K562 (cell line): ENCODE measurements around the gene STX18. TPM values are rescaled to one million over a fixed set of nuclear protein-coding genes. Genes with fewer than 3 reads are reported as not detected.

Source experiments
- ATAC-seq: fragments of 200-7000 bp; cut with Tn5 transposase; 3 replicates; pipeline ENCODE4 v1.9.1; 2020; ENCODE audit warnings: moderate library complexity
- BruUV-seq: library from RNA; stranded (reverse); fragments of 400-500 nt; replicated peaks from 2 replicates; lab custom pipeline; 2021; lab: Mats Ljungman, UMichigan
- CTCF ChIA-PET: fragments of 300-600 bp; formaldehyde crosslinking; extraction: SDS; loops from one replicate; lab custom pipeline; 2021; ENCODE audit warnings: low intra/inter-chr PET ratio; lab: Yijun Ruan, JAX
- POLR2A ChIA-PET: fragments of 300-600, 350-650 bp; sonication (Branson Sonifier 250); formaldehyde crosslinking; extraction: SDS; loops from one replicate; lab custom pipeline; 2021; ENCODE audit warnings: antibody characterized with exemption, inconsistent platforms; lab: Yijun Ruan, JAX
- DNase-seq, 4 experiments: peaks; one replicate each; pipeline versions ENCODE4 v3.0.0 to v3.0.0-alpha.2; 2011 to 2018; ENCODE audit warnings: low spot score in 3 of 4, mixed read lengths in 3 of 4; ENCODE audit errors: extremely low read depth in 1 of 4
- FAIRE-seq: peaks from 2 replicates; lab custom pipeline; 2011; peaks lifted over from hg19 to GRCh38; lab: Jason Lieb, UNC
- H2AFZ ChIP-seq: 2 replicates; pipeline ENCODE4 v1.6.0; 2011; ENCODE audit warnings: low read depth, low read length, control low read depth, inconsistent platforms
- H3K27ac ChIP-seq: fragments of 200-600 bp; 3 replicates; pipeline ENCODE4 v1.8.0; 2011; ENCODE audit warnings: low read depth, mild to moderate bottlenecking, control low read depth, inconsistent platforms, low read length, moderate library complexity, mixed read lengths; ENCODE audit errors: extremely low read depth
- H3K27me3 ChIP-seq, 2 experiments: fragments of 300-600 bp in 1 of 2; 2 replicates in 1 of 2; 3 replicates in 1 of 2; pipeline versions ENCODE4 v1.6.0 to v1.8.0; 2011; ENCODE audit warnings: inconsistent platforms in 2 of 2, low read length in 2 of 2, mild to moderate bottlenecking in 1 of 2, mixed read lengths in 1 of 2, moderate library complexity in 1 of 2; ENCODE audit not compliant: control insufficient read depth in 2 of 2, insufficient read depth in 2 of 2
- H3K36me3 ChIP-seq: fragments of 300-600 bp; 3 replicates; pipeline ENCODE4 v1.8.0; 2011; ENCODE audit warnings: mild to moderate bottlenecking, low read length, inconsistent platforms; ENCODE audit not compliant: control insufficient read depth, insufficient read depth
- H3K4me1 ChIP-seq, 2 experiments: fragments of 200-600 bp in 1 of 2; replicated peaks in 1 of 2; 2 replicates in 1 of 2; 3 replicates in 1 of 2; pipeline versions ENCODE4 v1.5.1 to v1.8.0; 2011; ENCODE audit warnings: inconsistent platforms in 2 of 2, low read length in 2 of 2, mild to moderate bottlenecking in 1 of 2, mixed read lengths in 1 of 2, moderate library complexity in 1 of 2; ENCODE audit not compliant: control insufficient read depth in 2 of 2, insufficient read depth in 2 of 2
- H3K4me2 ChIP-seq: 2 replicates; pipeline ENCODE4 v1.6.1; 2011; ENCODE audit warnings: low read length, control low read depth, inconsistent platforms, mixed read lengths; ENCODE audit not compliant: insufficient read depth
- H3K4me3 ChIP-seq: fragments of 200-600 bp; sonication (generic), shearing (Covaris generic); 2 replicates; pipeline ENCODE4 v1.5.1; 2016; ENCODE audit warnings: control low read depth, inconsistent platforms
- H3K79me2 ChIP-seq: fragments of 200-600 bp; 3 replicates; pipeline ENCODE4 v1.8.0; 2011; ENCODE audit warnings: low read length, inconsistent platforms; ENCODE audit not compliant: control insufficient read depth, insufficient read depth
- H3K9ac ChIP-seq, 2 experiments: 2 replicates each; pipeline versions ENCODE4 v1.6.0 to v1.6.1; 2011; ENCODE audit warnings: low read depth in 2 of 2, low read length in 2 of 2, control low read depth in 1 of 2, inconsistent platforms in 1 of 2, mild to moderate bottlenecking in 1 of 2, mixed read lengths in 1 of 2; ENCODE audit not compliant: insufficient read depth in 1 of 2
- H3K9me1 ChIP-seq: one replicate; pipeline ENCODE4 v1.6.0; 2011; ENCODE audit warnings: inconsistent platforms, mild to moderate bottlenecking, low read length, moderate library complexity; ENCODE audit not compliant: control insufficient read depth, insufficient read depth
- H3K9me3 ChIP-seq: replicated peaks from 2 replicates; pipeline ENCODE4 v1.5.1; 2011; ENCODE audit warnings: low read depth, low read length, inconsistent platforms; ENCODE audit not compliant: control insufficient read depth, insufficient read depth
- H4K20me1 ChIP-seq: replicated peaks from 2 replicates; pipeline ENCODE4 v1.6.1; 2011; ENCODE audit warnings: low read length, inconsistent platforms, mixed read lengths; ENCODE audit not compliant: control insufficient read depth, insufficient read depth
- AFF1 ChIP-seq, 2 experiments: fragments of 450-650 bp; IDR thresholded peaks; 2 replicates each; pipeline ENCODE4 v1.6.1; 2018; ENCODE audit warnings: mild to moderate bottlenecking in 2 of 2, low read depth in 1 of 2; ENCODE audit not compliant: partially characterized antibody in 2 of 2
- DEAF1 ChIP-seq: fragments of 450-650 bp; formaldehyde crosslinking; IDR thresholded peaks from 2 replicates; pipeline ENCODE4 v1.4.0; 2020; ENCODE audit warnings: mild to moderate bottlenecking, moderate library complexity
- MITF ChIP-seq: IDR thresholded peaks from 2 replicates; pipeline ENCODE4 v1.6.1; 2014; ENCODE audit warnings: antibody characterized with exemption
- MNT ChIP-seq, 2 experiments: fragments of 450-650 bp; conservative IDR thresholded peaks; 2 replicates each; pipeline ENCODE4 v1.6.1; 2017; ENCODE audit warnings: mild to moderate bottlenecking in 2 of 2, moderate library complexity in 2 of 2
- MTA2 ChIP-seq: fragments of 450-650 bp; IDR thresholded peaks from 2 replicates; pipeline ENCODE4 v1.6.1; 2016; ENCODE audit warnings: low read depth
- SIX5 ChIP-seq, 2 experiments: IDR thresholded peaks; 2 replicates each; pipeline ENCODE4 v1.6.1; 2011; ENCODE audit warnings: low read length in 2 of 2, borderline replicate concordance in 1 of 2, low read depth in 1 of 2, mild to moderate bottlenecking in 1 of 2, moderate library complexity in 1 of 2; ENCODE audit not compliant: insufficient read depth in 1 of 2
- TOE1 ChIP-seq, 2 experiments: fragments of 450-650 bp in 1 of 2; sonication (generic) in 1 of 2; formaldehyde crosslinking in 1 of 2; IDR thresholded peaks; 2 replicates each; pipeline versions ENCODE4 v1.7.1 to v1.8.0; 2016 to 2022; ENCODE audit warnings: borderline replicate concordance in 2 of 2, mild to moderate bottlenecking in 2 of 2, antibody characterized with exemption in 1 of 2, inconsistent platforms in 1 of 2, low read depth in 1 of 2, missing genetic modification reagents in 1 of 2, moderate library complexity in 1 of 2
- ZNF77 ChIP-seq: fragments of 250-450 bp; sonication (Bioruptor Pico); IDR thresholded peaks from 2 replicates; pipeline ENCODE4 v1.5.0; 2020
- WGBS: fragments of 100-300 bp; shearing (Covaris generic); methylation state at CpG from one replicate; pipeline ENCODE4 v1.1.6; 2016; ENCODE audit warnings: low coverage, mixed read lengths; ENCODE audit not compliant: insufficient coverage; ENCODE audit errors: missing lambda C conversion rate; 5-methylcytosine and 5-hydroxymethylcytosine counted together
- in situ Hi-C: fragments of 300-500 bp; cut with MboI; formaldehyde crosslinking; loops from 4 replicates; pipeline ENCODE4 v1.15.0; 2018; ENCODE audit warnings: inconsistent platforms, mixed read lengths
- intact Hi-C: fragments of 100-400 bp; cut with micrococcal nuclease; formaldehyde crosslinking; loops from 2 replicates; pipeline ENCODE4 v1.14.2; 2022
- polyA plus RNA-seq, 8 experiments: library from polyadenylated mRNA; depleted of rRNA in 4 of 8; stranded (reverse) in 5 of 8; unstranded in 3 of 8; fragments of >200 nt; fragmentation: Nextera tagmentation in 2 of 8; fragmentation: Illumina TruSeq in 1 of 8; extraction: Ambion mirVana in 2 of 8; extraction: Trizol in 1 of 8; gene quantifications; 2 replicates each; pipeline versions ENCODE4 v1.2.1 to v1.2.3, GENCODE V29; 2011 to 2014; ENCODE audit warnings: inconsistent platforms in 1 of 8, missing spikeins in 1 of 8
- total RNA-seq, 7 experiments: library from RNA; depleted of rRNA in 6 of 7; stranded (reverse); fragments of >200 nt in 6 of 7; fragmentation: Illumina TruSeq in 2 of 7; extraction: Trizol in 2 of 7; gene quantifications; 2 replicates each; pipeline versions ENCODE4 v1.2.1 to v1.2.3, GENCODE V29; 2011 to 2021; ENCODE audit warnings: low replicate concordance in 1 of 7

STX18 gene
- total and polyA plus RNA-seq, 9 of the 15 experiments (the other 6 are each of a cell fraction or from before 2014, with no cell fraction given) = 6.2 to 41.7 (median 22.7) TPM

GRCh38 chr4:4558881-4559280 is 17.0 kb upstream of the STX18 start (continued):
- TF ChIP-seq DEAF1 (CRISPR knock-in tag) (no peak), MITF (no peak), ZNF77 (CRISPR knock-in tag) (no peak)

GRCh38 chr4:4555916-4556315 is 14.1 kb upstream of the STX18 start:
- CTCF ChIA-PET = no interaction called here
- Histone ChIP-seq H3K79me2 (no peaks in the 10 kb centered on the region), H2AFZ (no peak overlapping the region), H3K4me1 (no peaks in the 10 kb centered on the region)
- no TSS peak for BruUV-seq
- ATAC-seq (no peak), DNase-seq (no peak), FAIRE-seq (no peak)
- in situ Hi-C loops (no loop called here), intact Hi-C loops (no loop called here)
- POLR2A ChIA-PET = interaction anchor here (1.0 to 3.9 kb wide), 5 partner anchors 9 to 53 kb away, joined by 3 to 18 read pairs (median 3); partner anchors contain the start of gene STX18
- no peak for TF ChIP-seq AFF1 (IDR thresholded peaks at IDR 0.05; ENCODE audit: low read depth in 1 of 2, partially characterized antibody in 2 of 2)
- TF ChIP-seq TOE1 (IDR thresholded peaks at IDR 0.05; ENCODE audit: borderline replicate concordance) = no peak
- no peak for TF ChIP-seq TOE1 (CRISPR knock-in tag; IDR thresholded peaks at IDR 0.05; ENCODE audit: borderline replicate concordance, low read depth)
- TF ChIP-seq MNT (conservative IDR thresholded peaks at IDR 0.05) = no peak
- TF ChIP-seq SIX5 (IDR thresholded peaks at IDR 0.05; ENCODE audit: borderline replicate concordance in 1 of 2, insufficient read depth in 1 of 2, low read depth in 1 of 2, low read length in 2 of 2) = no peak
- TF ChIP-seq MTA2 = no peak
- TF ChIP-seq, all 486 proteins: peak for 0
- H3K27ac ChIP-seq = no peak overlapping the region
- no peaks in the 10 kb centered on the region; the same call in 1 of the 2 replicates for H4K20me1 ChIP-seq
- H3K4me2 ChIP-seq = no peak overlapping the region
- H3K9me3 ChIP-seq = no peaks in the 10 kb centered on the region
- H3K36me3 ChIP-seq = no peaks in the 10 kb centered on the region
- H3K4me3 ChIP-seq = no peak overlapping the region
- WGBS = 27% methylated on average over 4 of the region's 4 CpGs
- H3K9me1 ChIP-seq = no peaks in the 10 kb centered on the region
- no peak overlapping the region for H3K9ac ChIP-seq
- peaks cover 0 to 4% of the 10 kb centered on the region in 2 experiments; a peak in 1 of 5 replicates for H3K27me3 ChIP-seq
